Activated CD4-positive, alpha-beta memory T cell treated with anti-CD3 and anti-CD28 coated beads, Interleukin-2, amount 10 ng/mL, durations not matched to agents 7 days and 5 days (primary cell): ENCODE data around the gene PPY. TPM values are rescaled to one million over a fixed set of nuclear protein-coding genes. Genes with fewer than 3 reads are reported as not detected.

Experiments used
- CTCF ChIA-PET: fragments of 350-600 bp; sonication (Branson Sonifier 250); formaldehyde crosslinking; loops from one replicate; lab custom pipeline; 2021; ENCODE audit warnings: antibody characterized with exemption, inconsistent platforms; lab: Charles Lee
- POLR2A ChIA-PET: fragments of 350-600 bp; sonication (Branson Sonifier 250); formaldehyde crosslinking; loops from one replicate; lab custom pipeline; 2021; ENCODE audit warnings: antibody characterized with exemption; lab: Charles Lee
- DNase-seq: peaks from one replicate; pipeline ENCODE4 v3.0.0-alpha.2; 2020
- H3K27ac Mint-ChIP-seq: one replicate; pipeline ENCODE4 v1.8.0; 2021; ENCODE audit warnings: mild to moderate bottlenecking, mixed read lengths
- H3K27me3 Mint-ChIP-seq: one replicate; pipeline ENCODE4 v1.8.0; 2021; ENCODE audit warnings: mixed read lengths
- H3K36me3 Mint-ChIP-seq: one replicate; pipeline ENCODE4 v1.8.0; 2021; ENCODE audit warnings: low read depth, mixed read lengths
- H3K4me1 Mint-ChIP-seq: one replicate; pipeline ENCODE4 v1.8.0; 2021; ENCODE audit warnings: mixed read lengths
- H3K4me3 Mint-ChIP-seq: one replicate; pipeline ENCODE4 v1.8.0; 2021; ENCODE audit warnings: mild to moderate bottlenecking, mixed read lengths
- H3K9me3 Mint-ChIP-seq: one replicate; pipeline ENCODE4 v1.8.0; 2021; ENCODE audit warnings: mixed read lengths
- total RNA-seq, 2 experiments: library from RNA; stranded (reverse); gene quantifications; one replicate each; pipeline ENCODE4 v1.2.3, GENCODE V29; 2021

Gene PPY
- total RNA-seq, 2 experiments from 2014 or later, result not detected

GRCh38 chr17:43958748-43959352 is 16.6 kb upstream of the PPY start:
- ChIA-PET CTCF (interaction anchor here (0.7 to 1.8 kb wide), 3 partner anchors 15 to 270 kb away, joined by 3 to 5 read pairs (median 4); no protein-coding TSS in a partner anchor), POLR2A (no interaction called here)
- Mint-ChIP-seq H3K4me3 (no peak overlapping the region), H3K9me3 (no peaks in the 10 kb centered on the region), H3K27me3 (peaks cover 20% of the 10 kb centered on the region), H3K4me1 (no peaks in the 10 kb centered on the region), H3K27ac (no peak overlapping the region), H3K36me3 (no peaks in the 10 kb centered on the region)
- no peak for DNase-seq

DNA sequence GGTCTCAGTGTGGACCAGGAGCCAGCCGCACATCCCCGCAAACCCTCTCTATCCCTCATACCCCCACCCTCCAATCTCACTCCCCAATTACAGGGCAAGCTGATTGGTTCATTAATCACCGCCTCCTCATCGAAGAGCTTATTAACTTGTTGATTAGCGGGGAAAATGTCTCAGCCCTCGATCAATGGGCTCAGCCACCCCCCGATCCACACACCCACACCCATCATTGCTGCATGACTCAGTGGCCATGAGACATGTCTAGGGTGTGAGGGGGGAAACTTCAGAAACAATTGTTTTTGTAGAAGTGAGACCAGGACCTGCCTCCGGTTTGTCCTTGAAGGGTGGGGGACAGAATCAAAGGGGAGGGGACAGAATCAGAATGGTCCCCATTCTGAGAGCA is 13.9 kb upstream of the PPY start:
- Mint-ChIP-seq H3K27me3 (peaks cover 30% of the 10 kb centered on the region), H3K9me3 (no peaks in the 10 kb centered on the region), H3K4me1 (peaks cover 5% of the 10 kb centered on the region), H3K4me3 (no peak overlapping the region), H3K36me3 (no peaks in the 10 kb centered on the region), H3K27ac (no peak overlapping the region)
- ChIA-PET CTCF (no interaction called here), POLR2A (no interaction called here)
- DNase-seq, result no peak

- Mint-ChIP-seq H3K27ac (no peak within 1 kb of the TSS), H3K36me3 (no peaks in the 10 kb centered on the region), H3K4me3 (no peak within 1 kb of the TSS), H3K9me3 (no peaks in the 10 kb centered on the region), H3K4me1 (peaks cover 7% of the 10 kb centered on the region), H3K27me3 (peaks cover 44% of the 10 kb centered on the region)
- ChIA-PET CTCF (interaction anchor here (0.6 kb wide), 1 partner anchor 210 kb away, joined by 3 read pairs; no protein-coding TSS in a partner anchor), POLR2A (no interaction called here)
- DNase-seq, result no peak
Measured at GRCh38 chr17:43953746-43954145, 11.5 kb upstream of the PPY start, which contains the start of gene PYY. Gene PYY, minus strand, starts transcription at chr17:43953940. Its CDS starts 457 bp downstream, at chr17:43953483.

- Mint-ChIP-seq H3K27me3 (peaks cover 44% of the 10 kb centered on the region), H3K27ac (no peak overlapping the region), H3K9me3 (no peaks in the 10 kb centered on the region), H3K36me3 (no peaks in the 10 kb centered on the region), H3K4me1 (peaks cover 7% of the 10 kb centered on the region), H3K4me3 (no peak overlapping the region)
- CTCF ChIA-PET, result no interaction called here
- DNase-seq, result peak; percentile 26
- POLR2A ChIA-PET, result no interaction called here
Measured at GRCh38 chr17:43952724-43953666, 10.7 kb upstream of the PPY start.

DNA sequence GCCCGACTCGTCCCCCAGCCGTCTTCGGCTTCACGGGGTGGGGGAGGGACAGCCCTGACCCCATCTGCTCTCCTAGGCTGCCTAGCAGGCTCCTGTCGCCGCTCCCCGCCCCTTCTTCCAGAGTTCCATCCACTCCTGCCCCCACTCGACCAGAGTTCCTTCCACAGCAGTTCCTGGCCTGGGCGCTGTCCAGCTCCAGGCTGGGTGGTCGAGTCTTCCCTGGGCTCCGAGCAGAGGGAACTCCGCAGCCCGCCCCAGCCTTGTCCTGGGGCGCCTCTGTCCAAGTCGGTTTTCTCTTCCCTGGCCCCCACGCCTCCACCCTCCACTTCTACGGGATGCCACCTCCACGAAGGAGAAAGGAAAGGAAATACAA is 10.1 kb upstream of the PPY start:
- H3K27me3 Mint-ChIP-seq, result peaks cover 44% of the 10 kb centered on the region
- POLR2A ChIA-PET, result no interaction called here
- CTCF ChIA-PET, result no interaction called here
- H3K4me3 Mint-ChIP-seq, result no peak overlapping the region
- H3K4me1 Mint-ChIP-seq, result peaks cover 7% of the 10 kb centered on the region
- H3K27ac Mint-ChIP-seq, result no peak overlapping the region
- no peak for DNase-seq
- H3K36me3 Mint-ChIP-seq, result no peaks in the 10 kb centered on the region
- no peaks in the 10 kb centered on the region for H3K9me3 Mint-ChIP-seq

DNA sequence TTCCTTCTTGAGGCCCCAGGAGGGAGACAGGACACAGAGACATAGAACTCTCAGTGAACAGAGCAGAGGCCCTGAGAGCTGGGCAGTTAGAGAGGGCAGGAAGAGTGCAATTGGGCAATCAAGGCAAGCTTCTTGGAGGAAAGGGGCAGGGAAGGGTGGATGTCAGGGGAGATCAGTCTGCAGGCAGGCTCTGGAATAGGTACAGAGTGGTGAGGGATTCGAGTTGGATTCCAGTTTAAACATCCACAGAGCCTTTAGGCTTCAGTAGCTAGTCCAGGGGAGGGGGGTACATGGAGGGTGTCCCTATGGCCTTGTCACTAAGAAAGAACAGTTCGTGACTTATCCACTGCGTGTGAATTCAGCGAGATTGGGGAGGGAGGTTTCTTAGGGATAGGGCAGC is 9.5 kb upstream of the PPY start:
- H3K27me3 Mint-ChIP-seq, result peaks cover 44% of the 10 kb centered on the region
- no peak overlapping the region for H3K4me3 Mint-ChIP-seq
- H3K4me1 Mint-ChIP-seq, result peaks cover 7% of the 10 kb centered on the region
- H3K27ac Mint-ChIP-seq, result no peak overlapping the region
- POLR2A ChIA-PET, result no interaction called here
- no peaks in the 10 kb centered on the region for H3K9me3 Mint-ChIP-seq
- CTCF ChIA-PET, result no interaction called here
- no peak for DNase-seq
- H3K36me3 Mint-ChIP-seq, result no peaks in the 10 kb centered on the region

GRCh38 chr17:43950554-43950953 is 8.3 kb upstream of the PPY start:
- no peak overlapping the region for H3K4me3 Mint-ChIP-seq
- H3K27ac Mint-ChIP-seq, result no peak overlapping the region
- DNase-seq, result no peak
- ChIA-PET CTCF (no interaction called here), POLR2A (interaction anchor here (0.6 kb wide), 1 partner anchor 386 kb away, joined by 3 read pairs; no protein-coding TSS in a partner anchor)
- peaks cover 13% of the 10 kb centered on the region for H3K4me1 Mint-ChIP-seq
- H3K27me3 Mint-ChIP-seq, result peaks cover 44% of the 10 kb centered on the region
- H3K36me3 Mint-ChIP-seq, result no peaks in the 10 kb centered on the region
- H3K9me3 Mint-ChIP-seq, result no peaks in the 10 kb centered on the region

GRCh38 chr17:43949781-43950180 is 7.5 kb upstream of the PPY start:
- POLR2A ChIA-PET, result no interaction called here

DNA sequence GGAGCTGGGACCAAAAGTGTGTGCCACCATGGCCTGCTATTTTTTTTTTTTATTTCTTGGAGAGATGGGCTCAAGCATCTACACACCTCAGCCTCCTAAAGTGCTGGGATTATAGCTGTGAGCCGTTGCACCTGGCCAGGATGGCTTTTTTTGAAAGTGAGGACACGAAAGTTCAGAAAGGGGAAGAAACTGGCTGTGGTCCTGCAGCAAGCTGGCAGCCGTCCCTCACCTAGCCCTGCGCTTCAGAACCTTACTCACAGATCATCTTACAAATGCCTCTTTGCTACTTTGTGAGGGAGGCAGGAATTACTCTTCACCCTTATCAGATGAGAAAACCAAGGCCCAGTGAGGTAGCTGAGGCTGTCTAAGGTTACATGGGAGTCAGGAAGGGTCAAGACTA is 4.5 kb upstream of the PPY start:
- no peak overlapping the region for H3K4me3 Mint-ChIP-seq
- H3K4me1 Mint-ChIP-seq, result peaks cover 23% of the 10 kb centered on the region
- H3K27me3 Mint-ChIP-seq, result peaks cover 19% of the 10 kb centered on the region
- ChIA-PET POLR2A (no interaction called here), CTCF (interaction anchor here (0.7 to 1.5 kb wide), 6 partner anchors 15 to 126 kb away, joined by 3 to 6 read pairs (median 4); no protein-coding TSS in a partner anchor)
- DNase-seq, result no peak
- no peak overlapping the region for H3K27ac Mint-ChIP-seq
- no peaks in the 10 kb centered on the region for H3K9me3 Mint-ChIP-seq
- H3K36me3 Mint-ChIP-seq, result no peaks in the 10 kb centered on the region

More at GRCh38 chr17:43949781-43950180, 7.5 kb upstream of the PPY start:
- H3K36me3 Mint-ChIP-seq, result no peaks in the 10 kb centered on the region
- no peak for DNase-seq
- CTCF ChIA-PET, result no interaction called here
- peaks cover 44% of the 10 kb centered on the region for H3K27me3 Mint-ChIP-seq
- peaks cover 19% of the 10 kb centered on the region for H3K4me1 Mint-ChIP-seq
- H3K4me3 Mint-ChIP-seq, result no peak overlapping the region
- no peaks in the 10 kb centered on the region for H3K9me3 Mint-ChIP-seq
- no peak overlapping the region for H3K27ac Mint-ChIP-seq

- no peak for DNase-seq
- H3K36me3 Mint-ChIP-seq, result no peaks in the 10 kb centered on the region
- H3K9me3 Mint-ChIP-seq, result no peaks in the 10 kb centered on the region
- CTCF ChIA-PET, result interaction anchor here (0.9 to 3.1 kb wide), 7 partner anchors 22 to 98 kb away, joined by 4 to 55 read pairs (median 7); no protein-coding TSS in a partner anchor
- peaks cover 8% of the 10 kb centered on the region for H3K27me3 Mint-ChIP-seq
- no peak overlapping the region for H3K4me3 Mint-ChIP-seq
- POLR2A ChIA-PET, result interaction anchor here (1.2 kb wide), 1 partner anchor 70 kb away, joined by 3 read pairs; the partner anchor contains the start of gene TMEM101
- no peak overlapping the region for H3K27ac Mint-ChIP-seq
- H3K4me1 Mint-ChIP-seq, result peaks cover 22% of the 10 kb centered on the region
Measured at GRCh38 chr17:43945074-43945829, 3.0 kb upstream of the PPY start.

GRCh38 chr17:43940630-43941029 is 1.6 kb downstream of the PPY start:
- Mint-ChIP-seq H3K36me3 (no peaks in the 10 kb centered on the region), H3K27me3 (peaks cover 13% of the 10 kb centered on the region), H3K4me3 (no peak overlapping the region), H3K4me1 (peaks cover 21% of the 10 kb centered on the region), H3K27ac (no peak overlapping the region), H3K9me3 (no peaks in the 10 kb centered on the region)
- no peak for DNase-seq
- CTCF ChIA-PET, result interaction anchor here (1.1 to 1.8 kb wide), 3 partner anchors 17 to 62 kb away, joined by 3 to 6 read pairs (median 4); no protein-coding TSS in a partner anchor
- POLR2A ChIA-PET, result no interaction called here

DNA sequence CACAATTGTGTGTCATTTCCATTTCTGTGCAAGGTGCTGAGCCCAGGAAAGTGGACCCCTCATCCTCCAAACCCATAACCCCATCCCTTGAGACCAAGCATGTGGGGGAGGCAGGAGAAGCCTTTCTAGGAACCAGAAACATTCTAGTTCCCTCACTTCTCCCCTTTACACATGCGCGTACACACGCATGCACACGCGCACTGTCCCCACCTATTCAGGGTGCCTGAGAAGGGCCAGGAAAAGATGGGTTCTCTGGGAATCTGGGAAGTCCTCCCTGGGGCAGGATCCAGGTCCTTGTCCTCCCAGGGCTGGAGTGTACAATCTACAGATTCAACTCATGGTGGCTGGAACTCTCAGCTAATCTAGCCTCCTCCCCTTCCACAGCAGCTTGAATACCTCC is 2.4 kb downstream of the PPY start:
- DNase-seq, result no peak
- peaks cover 16% of the 10 kb centered on the region for H3K4me1 Mint-ChIP-seq
- H3K27me3 Mint-ChIP-seq, result peaks cover 13% of the 10 kb centered on the region
- H3K36me3 Mint-ChIP-seq, result no peaks in the 10 kb centered on the region
- no peak overlapping the region for H3K27ac Mint-ChIP-seq
- ChIA-PET CTCF (interaction anchor here (1.1 to 1.8 kb wide), 5 partner anchors 18 to 61 kb away, joined by 3 to 6 read pairs (median 4); no protein-coding TSS in a partner anchor), POLR2A (no interaction called here)
- H3K9me3 Mint-ChIP-seq, result no peaks in the 10 kb centered on the region
- H3K4me3 Mint-ChIP-seq, result no peak overlapping the region
